NCI-H2196 treated with DMSO at 0.1 percent for 48 hours (cell line): ENCODE data around the gene TUT7.
A peak's percentile ranks its signal among the peaks of the same experiment; 100 is the strongest.
"Not testable (repeated sequence)": the region's sequence is repeated elsewhere in the genome, so short reads cannot be mapped to it uniquely, and the experiment has no call there.

Experiments used
- DNase-seq: peaks from one replicate; lab custom pipeline; 2025; ENCODE audit not compliant: unreplicated experiment; lab: John Stamatoyannopoulos, UW

TUT7 gene

GRCh38 chr9:86303316-86303975, 50.8 kb downstream of the TUT7 start:
- DNase-seq, result no peak

- DNase-seq, result no peak
Observed at GRCh38 chr9:86301686-86302085, 52.5 kb downstream of the TUT7 start.

- DNase-seq, result no peak
Observed at GRCh38 chr9:86300701-86301100, 53.5 kb downstream of the TUT7 start.

- DNase-seq, result no peak
Observed at GRCh38 chr9:86298873-86299272, 55.3 kb downstream of the TUT7 start.

- not testable (repeated sequence) for DNase-seq
Observed at GRCh38 chr9:86290341-86290740, 63.9 kb downstream of the TUT7 start.

- DNase-seq, result no peak
Observed at GRCh38 chr9:86288499-86289198, 65.6 kb downstream of the TUT7 start.

GRCh38 chr9:86287013-86287412, 67.2 kb downstream of the TUT7 start:
- DNase-seq, result no peak

- no peak for DNase-seq
Observed at GRCh38 chr9:86286278-86286677, 67.9 kb downstream of the TUT7 start.

- DNase-seq, result no peak
Observed at GRCh38 chr9:86285261-86285660, 68.9 kb downstream of the TUT7 start.

GRCh38 chr9:86282979-86283535, 71.2 kb downstream of the TUT7 start:
- DNase-seq, result peak; percentile 45

- DNase-seq, result peak; percentile 83
Observed at GRCh38 chr9:86282077-86282978, 71.9 kb downstream of the TUT7 start, which contains the start of gene ISCA1. Gene ISCA1 (minus strand): TSS chr9:86282538. CDS start chr9:86282458, 80 bp downstream.

- no peak for DNase-seq
Observed at GRCh38 chr9:86281593-86282076, 72.6 kb downstream of the TUT7 start.

GRCh38 chr9:86280580-86280979, 73.6 kb downstream of the TUT7 start:
- no peak for DNase-seq

GRCh38 chr9:86279839-86280238, 74.4 kb downstream of the TUT7 start:
- no peak for DNase-seq

GRCh38 chr9:86277072-86277471, 77.1 kb downstream of the TUT7 start:
- no peak for DNase-seq

GRCh38 chr9:86275962-86276361, 78.2 kb downstream of the TUT7 start:
- no peak for DNase-seq

GRCh38 chr9:86274821-86275643, 79.2 kb downstream of the TUT7 start:
- no peak for DNase-seq

GRCh38 chr9:86272221-86272620, 82.0 kb downstream of the TUT7 start:
- DNase-seq, result no peak

GRCh38 chr9:86263876-86264275, 90.3 kb downstream of the TUT7 start:
- no peak for DNase-seq

- DNase-seq, result no peak
Observed at GRCh38 chr9:86262492-86262891, 91.7 kb downstream of the TUT7 start.
